ENCODE results near the gene STRIT1.

STRIT1 gene

DNA sequence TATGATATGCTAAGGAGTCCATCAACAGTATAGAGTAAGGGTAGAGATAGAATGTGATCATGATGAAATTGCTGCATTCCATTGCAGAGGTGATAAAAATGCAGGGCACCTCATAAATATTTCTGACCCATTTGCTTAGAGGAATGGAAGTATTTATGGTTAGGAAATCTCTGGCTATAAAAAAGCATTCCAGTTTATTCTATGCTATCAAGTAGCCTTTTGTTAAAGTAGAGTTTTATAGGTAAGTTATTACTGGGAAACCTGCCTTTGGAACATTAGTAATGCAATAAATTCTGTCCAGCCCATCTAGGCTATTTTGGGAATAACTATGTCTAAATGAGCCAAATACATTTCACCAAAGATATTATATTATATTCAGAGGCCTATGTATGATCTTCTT, 19.8 kb upstream of the STRIT1 start:
- H3K27ac Mint-ChIP-seq = no peak overlapping the region
- H3K36me3 Mint-ChIP-seq (ENCODE audit: low read depth) = no peaks in the 10 kb centered on the region

DNA sequence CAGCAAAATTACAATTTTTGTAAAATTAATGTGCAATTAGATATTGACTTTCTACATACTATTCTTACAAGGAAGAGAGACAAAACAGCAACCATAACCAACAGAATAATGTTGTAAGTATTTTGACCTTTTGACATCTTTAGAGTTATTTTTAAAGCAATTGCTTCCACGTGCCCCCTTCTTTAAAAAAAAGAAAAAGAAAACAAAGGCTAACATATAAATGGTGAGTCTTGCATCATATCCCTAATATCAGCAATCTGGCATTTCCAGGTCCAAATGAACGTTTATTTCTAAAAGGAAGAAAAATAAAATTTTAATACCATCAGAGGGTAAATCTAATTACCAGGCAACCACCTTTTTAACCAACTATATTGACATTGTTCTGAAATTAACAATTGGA, 19.3 kb upstream of the STRIT1 start:
- H3K27me3 Mint-ChIP-seq (ENCODE audit: low read depth, poor library complexity) = no peaks in the 10 kb centered on the region
- no peaks in the 10 kb centered on the region for H3K36me3 Mint-ChIP-seq (ENCODE audit: low read depth)
- H3K27ac Mint-ChIP-seq = no peak overlapping the region
- H3K4me1 Mint-ChIP-seq = peaks cover 7% of the 10 kb centered on the region
- TF ChIP-seq, protein P1, sequence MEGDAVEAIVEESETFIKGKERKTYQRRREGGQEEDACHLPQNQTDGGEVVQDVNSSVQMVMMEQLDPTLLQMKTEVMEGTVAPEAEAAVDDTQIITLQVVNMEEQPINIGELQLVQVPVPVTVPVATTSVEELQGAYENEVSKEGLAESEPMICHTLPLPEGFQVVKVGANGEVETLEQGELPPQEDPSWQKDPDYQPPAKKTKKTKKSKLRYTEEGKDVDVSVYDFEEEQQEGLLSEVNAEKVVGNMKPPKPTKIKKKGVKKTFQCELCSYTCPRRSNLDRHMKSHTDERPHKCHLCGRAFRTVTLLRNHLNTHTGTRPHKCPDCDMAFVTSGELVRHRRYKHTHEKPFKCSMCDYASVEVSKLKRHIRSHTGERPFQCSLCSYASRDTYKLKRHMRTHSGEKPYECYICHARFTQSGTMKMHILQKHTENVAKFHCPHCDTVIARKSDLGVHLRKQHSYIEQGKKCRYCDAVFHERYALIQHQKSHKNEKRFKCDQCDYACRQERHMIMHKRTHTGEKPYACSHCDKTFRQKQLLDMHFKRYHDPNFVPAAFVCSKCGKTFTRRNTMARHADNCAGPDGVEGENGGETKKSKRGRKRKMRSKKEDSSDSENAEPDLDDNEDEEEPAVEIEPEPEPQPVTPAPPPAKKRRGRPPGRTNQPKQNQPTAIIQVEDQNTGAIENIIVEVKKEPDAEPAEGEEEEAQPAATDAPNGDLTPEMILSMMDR (IDR thresholded peaks at IDR 0.05) = no peak
- H3K4me3 Mint-ChIP-seq = no peak overlapping the region
- H3K9me3 Mint-ChIP-seq = no peaks in the 10 kb centered on the region
- no peak for DNase-seq

More for the DNA sequence above, 19.8 kb upstream of the STRIT1 start:
- TF ChIP-seq, protein P1 (IDR thresholded peaks at IDR 0.05) = no peak
- DNase-seq = no peak
- Mint-ChIP-seq H3K27me3 (ENCODE audit: low read depth, poor library complexity) (no peaks in the 10 kb centered on the region), H3K4me3 (no peak overlapping the region), H3K9me3 (no peaks in the 10 kb centered on the region), H3K4me1 (peaks cover 7% of the 10 kb centered on the region)

DNA sequence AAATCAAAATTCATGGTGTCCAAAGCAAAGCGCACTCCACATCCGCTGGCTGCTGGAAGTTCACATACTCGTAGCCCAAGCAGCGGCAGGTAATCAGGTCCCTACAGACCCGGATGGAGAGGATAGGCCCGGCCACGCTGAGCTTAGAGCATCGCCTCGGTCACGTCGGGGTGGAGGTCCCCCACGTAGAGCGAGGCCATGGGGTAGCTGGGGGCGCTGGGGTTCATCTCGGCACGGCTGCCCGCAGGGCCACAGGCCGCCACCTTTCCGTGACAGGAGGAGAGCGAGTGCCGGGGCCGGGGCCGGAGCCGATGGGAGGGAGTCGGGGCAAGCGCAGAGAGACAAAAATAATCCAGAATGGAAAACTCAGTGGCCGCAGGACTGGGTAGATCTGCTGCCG, 16.1 kb upstream of the STRIT1 start:
- TF ChIP-seq, protein P1 (IDR thresholded peaks at IDR 0.05) = no peak
- Mint-ChIP-seq H3K27ac (no peak overlapping the region), H3K4me3 (no peak overlapping the region), H3K36me3 (ENCODE audit: low read depth) (no peaks in the 10 kb centered on the region), H3K27me3 (ENCODE audit: low read depth, poor library complexity) (no peaks in the 10 kb centered on the region), H3K9me3 (no peaks in the 10 kb centered on the region), H3K4me1 (peaks cover 7% of the 10 kb centered on the region)
- DNase-seq = no peak

DNA sequence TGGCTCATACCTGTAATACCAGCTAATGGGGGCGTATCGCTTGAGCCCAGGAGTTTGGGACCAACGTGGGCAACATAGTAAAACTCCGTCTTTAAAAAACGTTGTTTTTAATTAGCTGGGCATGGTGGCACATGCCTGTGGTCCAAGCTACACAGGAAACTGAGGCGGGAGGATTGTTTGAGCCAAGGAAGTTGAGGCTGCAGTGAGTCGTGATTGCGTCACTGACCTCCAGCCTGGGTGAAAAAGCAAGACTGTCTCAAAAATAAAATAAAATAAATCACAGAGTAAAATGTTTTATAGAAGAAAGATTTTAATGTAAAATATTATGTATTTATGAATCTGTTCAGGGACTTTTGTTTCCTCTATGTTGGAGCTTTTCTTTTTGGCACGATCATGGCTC, 15.3 kb upstream of the STRIT1 start:
- no peak overlapping the region for H3K27ac Mint-ChIP-seq
- TF ChIP-seq, protein P1 (IDR thresholded peaks at IDR 0.05) = no peak
- no peaks in the 10 kb centered on the region for H3K27me3 Mint-ChIP-seq (ENCODE audit: low read depth, poor library complexity)
- no peaks in the 10 kb centered on the region for H3K36me3 Mint-ChIP-seq (ENCODE audit: low read depth)
- H3K9me3 Mint-ChIP-seq = no peaks in the 10 kb centered on the region
- DNase-seq = no peak
- peaks cover 12% of the 10 kb centered on the region for H3K4me1 Mint-ChIP-seq
- H3K4me3 Mint-ChIP-seq = no peak overlapping the region

DNA sequence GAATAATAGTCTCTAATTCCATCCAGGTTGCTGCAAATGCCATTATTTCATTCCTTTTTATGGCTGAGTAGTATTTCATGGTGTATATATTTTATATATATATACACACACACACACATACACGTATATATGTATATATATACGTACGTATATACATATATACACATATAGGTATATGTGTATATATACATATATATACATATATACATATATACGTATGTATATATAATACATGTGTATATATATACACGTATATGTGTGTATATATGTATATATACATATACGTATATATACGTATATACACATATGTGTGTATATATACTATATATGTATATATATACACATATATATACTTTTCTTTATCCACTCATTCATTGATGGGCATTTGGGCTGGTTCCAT, 13.7 kb upstream of the STRIT1 start:
- no peaks in the 10 kb centered on the region for H3K36me3 Mint-ChIP-seq (ENCODE audit: low read depth)
- H3K27ac Mint-ChIP-seq = no peak overlapping the region
- no peak for DNase-seq
- H3K4me1 Mint-ChIP-seq = peaks cover 6% of the 10 kb centered on the region
- TF ChIP-seq, protein P1 (IDR thresholded peaks at IDR 0.05) = no peak
- H3K27me3 Mint-ChIP-seq (ENCODE audit: low read depth, poor library complexity) = no peaks in the 10 kb centered on the region
- H3K9me3 Mint-ChIP-seq = no peaks in the 10 kb centered on the region
- H3K4me3 Mint-ChIP-seq = no peak overlapping the region

DNA sequence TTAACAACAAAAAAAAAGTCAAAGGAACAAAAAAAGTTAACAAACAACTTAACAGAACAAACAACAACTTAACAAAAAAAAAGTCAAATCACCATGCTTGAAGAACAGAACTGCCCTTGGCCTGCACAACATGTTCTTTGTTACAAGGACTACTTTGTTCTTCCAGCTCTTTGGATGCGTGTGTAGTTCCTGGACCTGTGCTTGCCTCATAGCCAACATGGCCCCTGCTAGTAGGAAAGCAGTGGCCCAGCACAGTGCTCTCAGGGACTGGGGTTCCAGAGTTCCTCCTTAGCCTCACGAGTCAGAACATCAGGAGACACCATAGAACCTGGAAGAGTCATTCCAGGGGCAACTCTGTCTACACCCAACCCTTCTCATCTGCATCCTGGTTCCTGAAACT, 10.9 kb upstream of the STRIT1 start:
- no peak for DNase-seq
- Mint-ChIP-seq H3K4me1 (peaks cover 6% of the 10 kb centered on the region), H3K4me3 (no peak overlapping the region), H3K9me3 (no peaks in the 10 kb centered on the region), H3K27ac (no peak overlapping the region), H3K27me3 (ENCODE audit: low read depth, poor library complexity) (no peaks in the 10 kb centered on the region), H3K36me3 (ENCODE audit: low read depth) (no peaks in the 10 kb centered on the region)
- TF ChIP-seq, protein P1 (IDR thresholded peaks at IDR 0.05) = no peak
